ENCODE data around the gene ZMIZ1.
A peak's percentile ranks its signal among the peaks of the same experiment; 100 is the strongest.

Gene ZMIZ1

GRCh38 chr10:79345241-79346011 is 276.7 kb downstream of the ZMIZ1 start:
- ATAC-seq: no peak
- Mint-ChIP-seq H3K4me1 (peaks cover 33% of the 10 kb centered on the region), H3K27me3 (no peaks in the 10 kb centered on the region), H3K27ac (peak overlapping the region; percentile 51), H3K9me3 (no peaks in the 10 kb centered on the region), H3K4me3 (no peak overlapping the region), H3K36me3 (peaks cover 21% of the 10 kb centered on the region)

- no peak overlapping the region for H3K27ac Mint-ChIP-seq
- peaks cover 27% of the 10 kb centered on the region for H3K36me3 Mint-ChIP-seq
- no peak overlapping the region for H3K4me3 Mint-ChIP-seq
- no peaks in the 10 kb centered on the region for H3K9me3 Mint-ChIP-seq
- no peak for ATAC-seq
- H3K4me1 Mint-ChIP-seq: peaks cover 38% of the 10 kb centered on the region
- H3K27me3 Mint-ChIP-seq: no peaks in the 10 kb centered on the region
Measured at GRCh38 chr10:79346012-79346340, 277.2 kb downstream of the ZMIZ1 start.

GRCh38 chr10:79346388-79347225 is 277.8 kb downstream of the ZMIZ1 start:
- peak overlapping the region; percentile 92 for H3K27ac Mint-ChIP-seq
- H3K36me3 Mint-ChIP-seq: peaks cover 28% of the 10 kb centered on the region
- peaks cover 39% of the 10 kb centered on the region for H3K4me1 Mint-ChIP-seq

GRCh38 chr10:79347226-79347893 is 278.6 kb downstream of the ZMIZ1 start, which contains the start of gene PPIF:
TSS of gene PPIF (plus strand) at chr10:79347469. CDS start at chr10:79347549, 80 bp downstream.
- H3K4me1 Mint-ChIP-seq: peaks cover 43% of the 10 kb centered on the region
- H3K27ac Mint-ChIP-seq: peak within 1 kb of the TSS; percentile 92
- no peaks in the 10 kb centered on the region for H3K27me3 Mint-ChIP-seq
- H3K9me3 Mint-ChIP-seq: no peaks in the 10 kb centered on the region
- H3K36me3 Mint-ChIP-seq: peaks cover 34% of the 10 kb centered on the region
- peak within 1 kb of the TSS; percentile 84 for H3K4me3 Mint-ChIP-seq
- peak; percentile 94 for ATAC-seq

More at GRCh38 chr10:79346388-79347225, 277.8 kb downstream of the ZMIZ1 start:
- Mint-ChIP-seq H3K4me3 (peak overlapping the region; percentile 84), H3K9me3 (no peaks in the 10 kb centered on the region), H3K27me3 (no peaks in the 10 kb centered on the region)
- no peak for ATAC-seq

GRCh38 chr10:79347894-79348639 is 279.3 kb downstream of the ZMIZ1 start:
- peak overlapping the region; percentile 92 for H3K27ac Mint-ChIP-seq
- peaks cover 49% of the 10 kb centered on the region for H3K4me1 Mint-ChIP-seq
- ATAC-seq: peak; percentile 82
- H3K36me3 Mint-ChIP-seq: peaks cover 39% of the 10 kb centered on the region
- H3K9me3 Mint-ChIP-seq: no peaks in the 10 kb centered on the region
- H3K4me3 Mint-ChIP-seq: peak overlapping the region; percentile 84
- H3K27me3 Mint-ChIP-seq: no peaks in the 10 kb centered on the region

- ATAC-seq: no peak
- Mint-ChIP-seq H3K36me3 (peaks cover 44% of the 10 kb centered on the region), H3K27me3 (no peaks in the 10 kb centered on the region), H3K4me1 (peaks cover 54% of the 10 kb centered on the region), H3K4me3 (peak overlapping the region; percentile 84), H3K9me3 (no peaks in the 10 kb centered on the region), H3K27ac (peak overlapping the region; percentile 92)
Measured at GRCh38 chr10:79348640-79348988, 279.8 kb downstream of the ZMIZ1 start.

GRCh38 chr10:79349072-79349491 is 280.3 kb downstream of the ZMIZ1 start:
- Mint-ChIP-seq H3K27ac (peak overlapping the region; percentile 92), H3K4me3 (peak overlapping the region; percentile 84), H3K36me3 (peaks cover 49% of the 10 kb centered on the region), H3K27me3 (no peaks in the 10 kb centered on the region), H3K9me3 (no peaks in the 10 kb centered on the region), H3K4me1 (peaks cover 59% of the 10 kb centered on the region)
- ATAC-seq: no peak

GRCh38 chr10:79349766-79350406 is 281.1 kb downstream of the ZMIZ1 start:
- Mint-ChIP-seq H3K27me3 (no peaks in the 10 kb centered on the region), H3K9me3 (no peaks in the 10 kb centered on the region), H3K4me1 (peaks cover 67% of the 10 kb centered on the region), H3K27ac (peak overlapping the region; percentile 92), H3K36me3 (peaks cover 57% of the 10 kb centered on the region), H3K4me3 (peak overlapping the region; percentile 84)
- ATAC-seq: no peak

- no peak for ATAC-seq
- Mint-ChIP-seq H3K9me3 (no peaks in the 10 kb centered on the region), H3K27me3 (no peaks in the 10 kb centered on the region), H3K4me1 (peaks cover 74% of the 10 kb centered on the region), H3K36me3 (peaks cover 64% of the 10 kb centered on the region), H3K27ac (peak overlapping the region; percentile 92), H3K4me3 (no peak overlapping the region)
Measured at GRCh38 chr10:79350407-79351154, 281.8 kb downstream of the ZMIZ1 start.

- no peaks in the 10 kb centered on the region for H3K9me3 Mint-ChIP-seq
- H3K36me3 Mint-ChIP-seq: peaks cover 69% of the 10 kb centered on the region
- no peak for ATAC-seq
- no peak overlapping the region for H3K4me3 Mint-ChIP-seq
- H3K27me3 Mint-ChIP-seq: no peaks in the 10 kb centered on the region
- H3K27ac Mint-ChIP-seq: no peak overlapping the region
- H3K4me1 Mint-ChIP-seq: peaks cover 81% of the 10 kb centered on the region
Measured at GRCh38 chr10:79351332-79351731, 282.6 kb downstream of the ZMIZ1 start.

- Mint-ChIP-seq H3K27ac (no peak overlapping the region), H3K27me3 (no peaks in the 10 kb centered on the region), H3K4me3 (no peak overlapping the region), H3K4me1 (peaks cover 78% of the 10 kb centered on the region), H3K36me3 (peaks cover 76% of the 10 kb centered on the region), H3K9me3 (no peaks in the 10 kb centered on the region)
- no peak for ATAC-seq
Measured at GRCh38 chr10:79352035-79352877, 283.5 kb downstream of the ZMIZ1 start.

GRCh38 chr10:79353000-79353406 is 284.2 kb downstream of the ZMIZ1 start:
- H3K36me3 Mint-ChIP-seq: peaks cover 84% of the 10 kb centered on the region
- no peak overlapping the region for H3K27ac Mint-ChIP-seq
- H3K4me3 Mint-ChIP-seq: no peak overlapping the region
- no peaks in the 10 kb centered on the region for H3K9me3 Mint-ChIP-seq
- H3K27me3 Mint-ChIP-seq: no peaks in the 10 kb centered on the region
- peaks cover 76% of the 10 kb centered on the region for H3K4me1 Mint-ChIP-seq
- ATAC-seq: no peak

- no peaks in the 10 kb centered on the region for H3K27me3 Mint-ChIP-seq
- H3K36me3 Mint-ChIP-seq: peaks cover 82% of the 10 kb centered on the region
- no peak overlapping the region for H3K4me3 Mint-ChIP-seq
- no peaks in the 10 kb centered on the region for H3K9me3 Mint-ChIP-seq
- peaks cover 76% of the 10 kb centered on the region for H3K4me1 Mint-ChIP-seq
- H3K27ac Mint-ChIP-seq: peak overlapping the region; percentile 61
- ATAC-seq: no peak
Measured at GRCh38 chr10:79353726-79354125, 285.0 kb downstream of the ZMIZ1 start.

Data from stimulated activated memory B cell treated with anti-CD40 and anti-IgM and Interleukin-4, amounts not matched to agents 10 μg/mL and 1 μg/mL and 100 μg/mL, for 72 hours (primary cell).